ENCODE data around the gene PLEKHH2.

- TF ChIP-seq EZH2 (IDR thresholded peaks at IDR 0.05) (no peak), POLR2AphosphoS5 (IDR thresholded peaks at IDR 0.05; ENCODE audit: borderline replicate concordance, low read depth, low read length) (no peak), FOXP2 (optimal IDR thresholded peaks at IDR 0.05; ENCODE audit: control extremely low read depth, extremely low read length, insufficient read depth) (no peak)
Measured at GRCh38 chr2:43731211-43731610, 94.2 kb downstream of the PLEKHH2 start.

All from SK-N-MC (cell line).